Measurements from ENCODE around the gene SPATA20. TPM values are rescaled to one million over a fixed set of nuclear protein-coding genes. Genes with fewer than 3 reads are reported as not detected.

Gene SPATA20
- total RNA-seq, 1 experiment from 2014 or later, result 24.6 TPM

- Mint-ChIP-seq H3K4me1 (peaks cover 17% of the 10 kb centered on the region), H3K27me3 (ENCODE audit: low read depth) (no peaks in the 10 kb centered on the region), H3K36me3 (no peaks in the 10 kb centered on the region), H3K4me3 (no peak overlapping the region), H3K9me3 (no peaks in the 10 kb centered on the region), H3K27ac (no peak overlapping the region)
- peak; percentile 61 for ATAC-seq
- ChIA-PET CTCF (interaction anchor here (0.6 to 3.3 kb wide), 9 partner anchors 13 to 72 kb away, joined by 3 to 15 read pairs (median 5); partner anchors contain the start of genes CACNA1G and EPN3), POLR2A (no interaction called here)
- peak; percentile 42 for DNase-seq (ENCODE audit: low spot score)
- no peak for TF ChIP-seq SMAD4 (CRISPR knock-in tag; IDR thresholded peaks at IDR 0.05)
- no peak for TF ChIP-seq NR2C2 (CRISPR knock-in tag; IDR thresholded peaks at IDR 0.05)
- TF ChIP-seq, protein P1, sequence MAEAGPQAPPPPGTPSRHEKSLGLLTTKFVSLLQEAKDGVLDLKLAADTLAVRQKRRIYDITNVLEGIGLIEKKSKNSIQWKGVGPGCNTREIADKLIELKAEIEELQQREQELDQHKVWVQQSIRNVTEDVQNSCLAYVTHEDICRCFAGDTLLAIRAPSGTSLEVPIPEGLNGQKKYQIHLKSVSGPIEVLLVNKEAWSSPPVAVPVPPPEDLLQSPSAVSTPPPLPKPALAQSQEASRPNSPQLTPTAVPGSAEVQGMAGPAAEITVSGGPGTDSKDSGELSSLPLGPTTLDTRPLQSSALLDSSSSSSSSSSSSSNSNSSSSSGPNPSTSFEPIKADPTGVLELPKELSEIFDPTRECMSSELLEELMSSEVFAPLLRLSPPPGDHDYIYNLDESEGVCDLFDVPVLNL (CRISPR knock-in tag; IDR thresholded peaks at IDR 0.05; ENCODE audit: borderline replicate concordance, low read depth), result no peak
- TF ChIP-seq ZNF121 (CRISPR knock-in tag; IDR thresholded peaks at IDR 0.05), result peak; percentile 59; the same call in 1 of the 2 replicates
- no peak for TF ChIP-seq IRF1 (CRISPR knock-in tag; IDR thresholded peaks at IDR 0.05)
- no peak for TF ChIP-seq PRRX2 (CRISPR knock-in tag; IDR thresholded peaks at IDR 0.05)
Measured at GRCh38 chr17:50604513-50604912, 57.5 kb downstream of the SPATA20 start.

GRCh38 chr17:50605429-50605828, 58.5 kb downstream of the SPATA20 start:
- H3K27me3 Mint-ChIP-seq (ENCODE audit: low read depth), result no peaks in the 10 kb centered on the region
- H3K36me3 Mint-ChIP-seq, result no peaks in the 10 kb centered on the region
- DNase-seq (ENCODE audit: low spot score), result no peak
- no peaks in the 10 kb centered on the region for H3K9me3 Mint-ChIP-seq
- no peak for TF ChIP-seq AFF4 (CRISPR knock-in tag; IDR thresholded peaks at IDR 0.05; ENCODE audit: borderline replicate concordance)
- TF ChIP-seq ZNF138 (CRISPR knock-in tag; conservative IDR thresholded peaks at IDR 0.05), result no peak
- no peak for TF ChIP-seq MLX (CRISPR knock-in tag; IDR thresholded peaks at IDR 0.05)
- no peak for TF ChIP-seq SMAD4 (CRISPR knock-in tag; IDR thresholded peaks at IDR 0.05)
- no peak overlapping the region for H3K27ac Mint-ChIP-seq
- ATAC-seq, result no peak
- CTCF ChIA-PET, result interaction anchor here (1.0 to 3.3 kb wide), 8 partner anchors 8 to 55 kb away, joined by 3 to 15 read pairs (median 6); partner anchors contain the start of gene CACNA1G
- POLR2A ChIA-PET, result interaction anchor here (0.6 kb wide), 1 partner anchor 154 kb away, joined by 3 read pairs; no protein-coding TSS in a partner anchor
- H3K4me1 Mint-ChIP-seq, result peaks cover 20% of the 10 kb centered on the region
- no peak overlapping the region for H3K4me3 Mint-ChIP-seq

Other genes starting within 250 kb of the SPATA20 start
- gene XYLT2, start 201.0 kb upstream of the SPATA20 start, total RNA-seq (2021), result 35.7 to 39.7 TPM (median 37.9 TPM) in 3 replicates
- gene MRPL27, start 174.0 kb upstream of the SPATA20 start, total RNA-seq (2021), result 66.7 to 80.5 TPM (median 69.8 TPM) in 3 replicates
- gene EME1, start 173.9 kb upstream of the SPATA20 start, total RNA-seq (2021), result 22.8 to 27.1 TPM (median 24.9 TPM) in 3 replicates
- 89.3 to 108 TPM (median 90.4 TPM) in 3 replicates for gene LRRC59, start 149.7 kb upstream of the SPATA20 start, total RNA-seq (2021)
- gene ACSF2, start 121.0 kb upstream of the SPATA20 start, total RNA-seq (2021), result 19.1 to 19.9 TPM (median 19.7 TPM) in 3 replicates
- gene CHAD, start 78.3 kb upstream of the SPATA20 start, total RNA-seq (2021), result 0.09 TPM in 2 of 3 replicates, not detected in the other
- 35.1 to 41.5 TPM (median 40.5 TPM) in 3 replicates for gene RSAD1, start 68.3 kb upstream of the SPATA20 start, total RNA-seq (2021)
- 5.7 to 6.9 TPM (median 6.6 TPM) in 3 replicates for gene MYCBPAP, start 38.7 kb upstream of the SPATA20 start, total RNA-seq (2021)
- gene EPN3, start 14.4 kb upstream of the SPATA20 start, total RNA-seq (2021), result 6.9 to 8.8 TPM (median 8.1 TPM) in 3 replicates
- 5.4 to 6.7 TPM (median 6.2 TPM) in 3 replicates for gene CACNA1G, start 13.5 kb downstream of the SPATA20 start, total RNA-seq (2021)
- gene ABCC3, start 87.7 kb downstream of the SPATA20 start, total RNA-seq (2021), result 0.92 to 2.6 TPM (median 0.99 TPM) in 3 replicates
- gene ANKRD40, start 160.7 kb downstream of the SPATA20 start, total RNA-seq (2021), result 43.3 to 45.3 TPM (median 45.3 TPM) in 3 replicates
- 182 to 190 TPM (median 186 TPM) in 3 replicates for gene LUC7L3, start 172.4 kb downstream of the SPATA20 start, total RNA-seq (2021)
- gene ANKRD40CL, start 220.3 kb downstream of the SPATA20 start, total RNA-seq (2021), result not detected in 3 replicates